GM12878 (cell line): ENCODE results near the gene ECM2. TPM values are rescaled to one million over a fixed set of nuclear protein-coding genes. Genes with fewer than 3 reads are reported as not detected.

ENCODE experiments used
- ATAC-seq: fragments of 200-7000 bp; cut with Tn5 transposase; 3 replicates; pipeline ENCODE4 v1.9.1; 2020; ENCODE audit warnings: mild to moderate bottlenecking, moderate library complexity
- BruUV-seq: library from RNA; stranded (reverse); fragments of 400-500 nt; replicated peaks from 2 replicates; lab custom pipeline; 2021; lab: Mats Ljungman, UMichigan
- CTCF ChIA-PET: fragments of 300-600 bp; sonication (Branson Sonifier 250); formaldehyde crosslinking; extraction: SDS; loops from one replicate; lab custom pipeline; 2021; ENCODE audit warnings: inconsistent platforms; lab: Yijun Ruan, JAX
- POLR2A ChIA-PET: fragments of 350-600 bp; formaldehyde crosslinking; extraction: SDS; loops from one replicate; lab custom pipeline; 2021; ENCODE audit warnings: inconsistent platforms; lab: Charles Lee
- RAD21 ChIA-PET: fragments of 300-600 bp; sonication (Branson Sonifier 250); formaldehyde crosslinking; loops from one replicate; lab custom pipeline; 2023; ENCODE audit warnings: antibody characterized with exemption; ENCODE audit not compliant: unreplicated experiment; lab: Charles Lee
- SMC1A ChIA-PET: fragments of 300-600 bp; sonication (Branson Sonifier 250); formaldehyde crosslinking; loops from one replicate; lab custom pipeline; 2023; ENCODE audit not compliant: unreplicated experiment, uncharacterized antibody; lab: Charles Lee
- DNase-seq: peaks from one replicate; pipeline ENCODE4 v3.0.0-alpha.2; 2011; ENCODE audit warnings: low read depth, low spot score
- FAIRE-seq: peaks from 3 replicates; lab custom pipeline; 2011; peaks lifted over from hg19 to GRCh38; lab: Jason Lieb, UNC
- H2AFZ ChIP-seq: 2 replicates; pipeline ENCODE4 v1.6.0; 2011; ENCODE audit warnings: low read depth, low read length, control low read depth; ENCODE audit not compliant: control insufficient read depth
- H3K27ac ChIP-seq: 2 replicates; pipeline ENCODE4 v1.5.1; 2011; ENCODE audit warnings: control low read depth; ENCODE audit not compliant: control insufficient read depth, insufficient read depth
- H3K27me3 ChIP-seq, 2 experiments: replicated peaks in 1 of 2; 2 replicates each; pipeline versions ENCODE4 v1.6.0 to v1.6.1; 2011; ENCODE audit warnings: low read length in 1 of 2; ENCODE audit not compliant: control insufficient read depth in 2 of 2, insufficient read depth in 2 of 2
- H3K36me3 ChIP-seq, 2 experiments: 2 replicates each; pipeline ENCODE4 v1.5.1; 2011; ENCODE audit warnings: low read length in 1 of 2; ENCODE audit not compliant: control insufficient read depth in 2 of 2, insufficient read depth in 2 of 2
- H3K4me1 ChIP-seq: 2 replicates; pipeline ENCODE4 v1.6.1; 2011; ENCODE audit warnings: mild to moderate bottlenecking, low read length, moderate library complexity, mixed read lengths; ENCODE audit not compliant: control insufficient read depth, insufficient read depth
- H3K4me2 ChIP-seq: 2 replicates; pipeline ENCODE4 v1.6.0; 2011; ENCODE audit warnings: control low read depth; ENCODE audit not compliant: control insufficient read depth, insufficient read depth
- H3K4me3 ChIP-seq: fragments of 200-600 bp; sonication (generic); 2 replicates; pipeline ENCODE4 v1.5.1; 2016
- H3K79me2 ChIP-seq: 2 replicates; pipeline ENCODE4 v1.6.0; 2011; ENCODE audit warnings: low read length; ENCODE audit not compliant: control insufficient read depth, insufficient read depth
- H3K9ac ChIP-seq: 2 replicates; pipeline ENCODE4 v1.8.0; 2011; ENCODE audit warnings: low read length, control low read depth, mixed read lengths; ENCODE audit not compliant: control insufficient read depth, insufficient read depth
- H3K9me3 ChIP-seq: replicated peaks from 3 replicates; pipeline ENCODE4 v1.5.1; 2011; ENCODE audit warnings: mild to moderate bottlenecking, low read length; ENCODE audit not compliant: control insufficient read depth, insufficient read depth
- H4K20me1 ChIP-seq: 2 replicates; pipeline ENCODE4 v1.6.0; 2011; ENCODE audit not compliant: control insufficient read depth, insufficient read depth
- CBFB ChIP-seq: IDR thresholded peaks from 2 replicates; pipeline ENCODE4 v1.6.1; 2016; ENCODE audit warnings: antibody characterized with exemption, low read depth
- CHD2 ChIP-seq: IDR thresholded peaks from 2 replicates; pipeline ENCODE4 v1.6.1; 2011; ENCODE audit warnings: low read depth, low read length, improper control_type of control experiment, borderline replicate concordance
- CREB1 ChIP-seq: IDR thresholded peaks from 2 replicates; pipeline ENCODE4 v1.6.1; 2012; ENCODE audit warnings: low read depth, mild to moderate bottlenecking, inconsistent platforms
- CREM ChIP-seq: IDR thresholded peaks from 2 replicates; pipeline ENCODE4 v1.6.1; 2014; ENCODE audit warnings: antibody characterized with exemption, low read depth
- EGR1 ChIP-seq, 2 experiments: IDR thresholded peaks; 1 replicate in 1 of 2; 2 replicates in 1 of 2; pipeline ENCODE4 v1.6.1; 2011 to 2012; ENCODE audit warnings: low read depth in 2 of 2, low read length in 2 of 2, borderline replicate concordance in 1 of 2, mild to moderate bottlenecking in 1 of 2, moderate library complexity in 1 of 2
- FOS ChIP-seq: IDR thresholded peaks from 3 replicates; pipeline ENCODE4 v1.6.1; 2011; ENCODE audit warnings: borderline replicate concordance; ENCODE audit not compliant: insufficient read length; ENCODE audit errors: extremely low read depth
- FOXK2 ChIP-seq: fragments of 450-650 bp; IDR thresholded peaks from 2 replicates; pipeline ENCODE4 v1.6.1; 2017; ENCODE audit warnings: mild to moderate bottlenecking, moderate library complexity
- GATAD2B ChIP-seq: fragments of 450-650 bp; conservative IDR thresholded peaks from 2 replicates; pipeline ENCODE4 v1.6.1; 2017; ENCODE audit warnings: low read depth, mild to moderate bottlenecking, moderate library complexity
- IRF4 ChIP-seq: IDR thresholded peaks from 2 replicates; pipeline ENCODE4 v1.6.1; 2011; ENCODE audit warnings: low read depth, low read length
- LARP7 ChIP-seq: fragments of 450-650 bp; IDR thresholded peaks from 2 replicates; pipeline ENCODE4 v1.6.1; 2017; ENCODE audit warnings: mild to moderate bottlenecking
- MXI1 ChIP-seq: fragments of 150-350 bp; IDR thresholded peaks from 2 replicates; pipeline ENCODE4 v1.6.1; 2011; ENCODE audit warnings: low read depth, mild to moderate bottlenecking, inconsistent platforms, low read length, improper control_type of control experiment
- NBN ChIP-seq: fragments of 450-650 bp; IDR thresholded peaks from 2 replicates; pipeline ENCODE4 v1.6.1; 2016
- NR2C1 ChIP-seq: fragments of 450-650 bp; IDR thresholded peaks from 2 replicates; pipeline ENCODE4 v1.6.1; 2017; ENCODE audit warnings: antibody characterized with exemption, mild to moderate bottlenecking, moderate library complexity
- RB1 ChIP-seq: fragments of 450-650 bp; formaldehyde crosslinking; IDR thresholded peaks from 2 replicates; pipeline ENCODE4 v1.6.1; 2017; ENCODE audit warnings: mild to moderate bottlenecking, borderline replicate concordance
- SMAD5 ChIP-seq: IDR thresholded peaks from 2 replicates; pipeline ENCODE4 v1.6.1; 2016; ENCODE audit warnings: antibody characterized with exemption, low read depth
- ZZZ3 ChIP-seq: IDR thresholded peaks from 2 replicates; pipeline ENCODE4 v1.6.1; 2011; ENCODE audit warnings: low read depth; ENCODE audit not compliant: control insufficient read depth, insufficient read length
- whole genome bisulfite sequencing: methylation state at CpG from one replicate; pipeline ENCODE4 v1.1.6; 2016; ENCODE audit warnings: low lambda C conversion rate; ENCODE audit not compliant: insufficient replicate concordance, insufficient coverage; ENCODE audit errors: missing lambda C conversion rate; 5-methylcytosine and 5-hydroxymethylcytosine counted together
- in situ Hi-C: fragments of 300-500 bp; cut with MboI; formaldehyde crosslinking; loops from 9 replicates; pipeline ENCODE4 v1.14.3; 2018; ENCODE audit warnings: mixed read lengths
- intact Hi-C: fragments of 100-400 bp; cut with micrococcal nuclease; formaldehyde crosslinking; loops from one replicate; pipeline ENCODE4 v1.14.2; 2022; ENCODE audit not compliant: unreplicated experiment
- polyA plus RNA-seq, 11 experiments: library from polyadenylated mRNA; depleted of rRNA in 4 of 11; unstranded in 6 of 11; stranded (reverse) in 5 of 11; fragments of >200 nt; fragmentation: Nextera tagmentation in 4 of 11; fragmentation: Illumina TruSeq in 1 of 11; extraction: Ambion mirVana in 4 of 11; extraction: Trizol in 1 of 11; gene quantifications; 1 replicate in 1 of 11; 2 replicates in 10 of 11; pipeline versions ENCODE4 v1.2.1 to v1.2.3, GENCODE V29; 2011 to 2016; ENCODE audit warnings: inconsistent platforms in 2 of 11, missing spikeins in 2 of 11, low read depth in 1 of 11
- total RNA-seq, 4 experiments: library from RNA; depleted of rRNA in 3 of 4; stranded (reverse); fragments of >200 nt in 3 of 4; fragmentation: Illumina TruSeq in 1 of 4; extraction: Trizol in 1 of 4; gene quantifications; 2 replicates each; pipeline versions ENCODE4 v1.2.1 to v1.2.3, GENCODE V29; 2013 to 2021
- TF ChIP-seq, protein P1 (sequence below): fragments of 450-650 bp; IDR thresholded peaks from 2 replicates; pipeline ENCODE4 v1.6.1; 2017; ENCODE audit warnings: low read depth, mild to moderate bottlenecking, moderate library complexity
- TF ChIP-seq, protein P2 (sequence below): IDR thresholded peaks from 2 replicates; pipeline ENCODE4 v1.6.1; 2012; ENCODE audit warnings: low read length, inconsistent platforms

ECM2 gene
- total and polyA plus RNA-seq, 10 of the 15 experiments (the other 5 are each of a cell fraction or from before 2014, with no cell fraction given) = 0.03 to 0.67 (median 0.09) TPM; not detected in 2

DNA sequence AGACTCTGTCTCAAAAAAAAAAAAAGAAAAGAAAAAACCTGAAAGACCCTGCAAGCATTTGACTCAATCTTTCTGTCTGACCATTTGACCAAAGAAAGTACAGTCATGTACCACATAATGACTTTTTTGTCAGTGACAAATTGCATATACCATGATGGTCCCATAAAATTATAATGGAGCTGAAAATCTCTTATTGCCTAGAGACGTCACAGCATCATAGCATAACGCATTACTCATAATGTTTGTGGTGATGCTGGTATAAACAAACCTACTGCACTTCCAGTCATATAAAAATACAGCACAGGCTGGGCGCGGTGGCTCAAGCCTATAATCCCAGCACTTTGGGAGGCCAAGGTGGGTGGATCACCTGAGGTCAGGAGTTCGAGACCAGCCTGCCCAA, 10.5 kb downstream of the ECM2 start:
- no peaks in the 10 kb centered on the region for H3K27me3 ChIP-seq
- H3K9ac ChIP-seq = no peak overlapping the region
- RAD21 ChIA-PET = interaction anchor here (0.7 kb wide), 1 partner anchor 43 kb away, joined by 3 read pairs; the partner anchor contains the start of gene ASPN
- no peaks in the 10 kb centered on the region for H3K9me3 ChIP-seq
- no peaks in the 10 kb centered on the region for H3K4me1 ChIP-seq
- H3K79me2 ChIP-seq = no peaks in the 10 kb centered on the region
- no peak for ATAC-seq
- POLR2A ChIA-PET = no interaction called here
- SMC1A ChIA-PET = no interaction called here
- no peaks in the 10 kb centered on the region for H4K20me1 ChIP-seq
- no peak for FAIRE-seq
- no peaks in the 10 kb centered on the region for H3K36me3 ChIP-seq
- CTCF ChIA-PET = no interaction called here
- no peak overlapping the region for H3K27ac ChIP-seq
- intact Hi-C loops = no loop called here
- in situ Hi-C loops = no loop called here
- H2AFZ ChIP-seq = no peak overlapping the region
- DNase-seq = no peak
- TF ChIP-seq ZZZ3 = no peak
- TF ChIP-seq, protein P1, sequence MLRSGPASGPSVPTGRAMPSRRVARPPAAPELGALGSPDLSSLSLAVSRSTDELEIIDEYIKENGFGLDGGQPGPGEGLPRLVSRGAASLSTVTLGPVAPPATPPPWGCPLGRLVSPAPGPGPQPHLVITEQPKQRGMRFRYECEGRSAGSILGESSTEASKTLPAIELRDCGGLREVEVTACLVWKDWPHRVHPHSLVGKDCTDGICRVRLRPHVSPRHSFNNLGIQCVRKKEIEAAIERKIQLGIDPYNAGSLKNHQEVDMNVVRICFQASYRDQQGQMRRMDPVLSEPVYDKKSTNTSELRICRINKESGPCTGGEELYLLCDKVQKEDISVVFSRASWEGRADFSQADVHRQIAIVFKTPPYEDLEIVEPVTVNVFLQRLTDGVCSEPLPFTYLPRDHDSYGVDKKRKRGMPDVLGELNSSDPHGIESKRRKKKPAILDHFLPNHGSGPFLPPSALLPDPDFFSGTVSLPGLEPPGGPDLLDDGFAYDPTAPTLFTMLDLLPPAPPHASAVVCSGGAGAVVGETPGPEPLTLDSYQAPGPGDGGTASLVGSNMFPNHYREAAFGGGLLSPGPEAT = no peak
- TF ChIP-seq CHD2 = no peak
- TF ChIP-seq GATAD2B = no peak
- TF ChIP-seq, protein P2, sequence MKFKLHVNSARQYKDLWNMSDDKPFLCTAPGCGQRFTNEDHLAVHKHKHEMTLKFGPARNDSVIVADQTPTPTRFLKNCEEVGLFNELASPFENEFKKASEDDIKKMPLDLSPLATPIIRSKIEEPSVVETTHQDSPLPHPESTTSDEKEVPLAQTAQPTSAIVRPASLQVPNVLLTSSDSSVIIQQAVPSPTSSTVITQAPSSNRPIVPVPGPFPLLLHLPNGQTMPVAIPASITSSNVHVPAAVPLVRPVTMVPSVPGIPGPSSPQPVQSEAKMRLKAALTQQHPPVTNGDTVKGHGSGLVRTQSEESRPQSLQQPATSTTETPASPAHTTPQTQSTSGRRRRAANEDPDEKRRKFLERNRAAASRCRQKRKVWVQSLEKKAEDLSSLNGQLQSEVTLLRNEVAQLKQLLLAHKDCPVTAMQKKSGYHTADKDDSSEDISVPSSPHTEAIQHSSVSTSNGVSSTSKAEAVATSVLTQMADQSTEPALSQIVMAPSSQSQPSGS = no peak
- TF ChIP-seq LARP7 = no peak
- no peak for TF ChIP-seq CREM
- no peak for TF ChIP-seq NR2C1
- no peak for TF ChIP-seq FOS
- no peak for TF ChIP-seq CREB1
- no peak for TF ChIP-seq RB1
- TF ChIP-seq NBN = no peak
- no peak for TF ChIP-seq MXI1
- TF ChIP-seq FOXK2 = no peak
- TF ChIP-seq SMAD5 = no peak
- TF ChIP-seq IRF4 = no peak
- TF ChIP-seq CBFB = no peak
- TF ChIP-seq EGR1 (IDR thresholded peaks at IDR 0.05; ENCODE audit: borderline replicate concordance in 1 of 2, low read depth in 2 of 2, low read length in 2 of 2) = no peak
- no peak overlapping the region for H3K4me3 ChIP-seq
- BruUV-seq = no TSS peak
- H3K4me2 ChIP-seq = no peak overlapping the region
- WGBS = 86% methylated on average over 5 of the region's 5 CpGs
